HG03469 (cell line): ENCODE results near the gene HOXD11.

Source experiments
- ATAC-seq: cut with Tn5 transposase; IDR thresholded peaks from one replicate; pipeline ENCODE4 v1.9.1; 2021; ENCODE audit warnings: mild to moderate bottlenecking, moderate library complexity, moderate number of reproducible peaks; ENCODE audit not compliant: unreplicated experiment

HOXD11 gene

GRCh38 chr2:176093145-176093897, 13.8 kb upstream of the HOXD11 start:
- ATAC-seq, result no peak

GRCh38 chr2:176093898-176094249, 13.2 kb upstream of the HOXD11 start:
- no peak for ATAC-seq

GRCh38 chr2:176094349-176094748, 12.7 kb upstream of the HOXD11 start:
- no peak for ATAC-seq

- ATAC-seq, result no peak
These were observed 11.7 kb upstream of the HOXD11 start for GRCh38 chr2:176095421-176095820.

- no peak for ATAC-seq
These were observed 10.7 kb upstream of the HOXD11 start for GRCh38 chr2:176096243-176096985.

- ATAC-seq, result peak; percentile 78
These were observed 9.9 kb upstream of the HOXD11 start for GRCh38 chr2:176096986-176097819.

- ATAC-seq, result no peak
These were observed 9.2 kb upstream of the HOXD11 start for GRCh38 chr2:176097820-176098365.

- no peak for ATAC-seq
These were observed 8.5 kb upstream of the HOXD11 start for GRCh38 chr2:176098366-176099158.

- no peak for ATAC-seq
These were observed 7.8 kb upstream of the HOXD11 start for GRCh38 chr2:176099159-176099727.

- no peak for ATAC-seq
These were observed 7.1 kb upstream of the HOXD11 start, which contains the start of gene HOXD12 for GRCh38 chr2:176099728-176100546. HOXD12 (plus strand) TSS chr2:176099795; CDS start chr2:176099802, 7 bp downstream.

- no peak for ATAC-seq
These were observed 6.4 kb upstream of the HOXD11 start for GRCh38 chr2:176100547-176101140.

GRCh38 chr2:176101216-176101830, 5.8 kb upstream of the HOXD11 start:
- ATAC-seq, result no peak

GRCh38 chr2:176101842-176102241, 5.2 kb upstream of the HOXD11 start:
- ATAC-seq, result no peak

GRCh38 chr2:176102309-176102866, 4.7 kb upstream of the HOXD11 start:
- no peak for ATAC-seq

GRCh38 chr2:176103194-176103593, 3.9 kb upstream of the HOXD11 start:
- ATAC-seq, result no peak

- ATAC-seq, result no peak
These were observed 3.3 kb upstream of the HOXD11 start for GRCh38 chr2:176103742-176104315.

- no peak for ATAC-seq
These were observed 2.6 kb upstream of the HOXD11 start for GRCh38 chr2:176104316-176105077.
